Motor neuron (in vitro differentiated cells): ENCODE data around the gene ZBED2. TPM values are rescaled to one million over a fixed set of nuclear protein-coding genes. Genes with fewer than 3 reads are reported as not detected.
A peak's percentile ranks its signal among the peaks of the same experiment; 100 is the strongest.

Experiments
- ATAC-seq, 8 experiments: fragments of 200-7000 bp; cut with Tn5 transposase; replicated peaks in 6 of 8; 2 replicates each; pipeline ENCODE4 v1.8.0; 2021; ENCODE audit warnings: mild to moderate bottlenecking in 8 of 8, moderate library complexity in 8 of 8
- H3K27ac ChIP-seq, 2 donors: fragments of 250-450 bp; sonication (Bioruptor Pico); 2 replicates each; pipeline ENCODE4 v1.9.0; 2021; ENCODE audit warnings: antibody characterized with exemption in 2 of 2, mild to moderate bottlenecking in 2 of 2, moderate library complexity in 1 of 2
- H3K4me1 ChIP-seq, 2 donors: fragments of 250-450 bp; sonication (Bioruptor Pico); replicated peaks in 1 of 2; 2 replicates each; pipeline ENCODE4 v1.6.1; 2021; ENCODE audit warnings: antibody characterized with exemption in 2 of 2, mild to moderate bottlenecking in 2 of 2, moderate library complexity in 1 of 2
- H3K4me3 ChIP-seq, 5 donors: fragments of 250-450 bp; sonication (Bioruptor Pico); 2 replicates each; pipeline ENCODE4 v1.9.0; 2021; ENCODE audit warnings: antibody characterized with exemption in 5 of 5, mild to moderate bottlenecking in 5 of 5, moderate library complexity in 4 of 5
- WGBS, 10 experiments: fragments of 450-650 bp; shearing (Covaris generic); methylation state at CpG; one replicate each; pipeline ENCODE4 v1.0.0; 2022; 5-methylcytosine and 5-hydroxymethylcytosine counted together
- in situ Hi-C, 9 experiments: fragments of 400-800 bp; cut with MboI; loops; one replicate each; pipeline ENCODE4 v1.15.0; 2021; ENCODE audit warnings: low sequenced_read_pairs in 9 of 9, low pct_unique_long_range_greater_than_20kb in 2 of 9; ENCODE audit not compliant: unreplicated experiment in 9 of 9
- total RNA-seq, 8 experiments: library from RNA; unstranded; fragments of 300-600 nt; gene quantifications; 2 replicates each; pipeline versions ENCODE4 v1.2.3 to v1.2.4, GENCODE V29; 2022

Gene ZBED2
- total RNA-seq, 8 experiments from 2014 or later = 0.13 to 0.24 (median 0.19) TPM; not detected in 4

- no peak for ATAC-seq
- Histone ChIP-seq H3K27ac (no peak overlapping the region), H3K4me1 (no peaks in the 10 kb centered on the region), H3K4me3 (no peak overlapping the region)
- 0 to 100% (median 80%) methylated on average over 1 of the region's 1 CpG for WGBS, 10 experiments
- in situ Hi-C loops = loop anchor here in 2 of 9 experiments (25.0 kb wide), 2 partner anchors 89 to 264 kb away; partner anchors contain the start of gene PHLDB2 (in 1 of the 2)
These were observed 3.0 kb upstream of the ZBED2 start for GRCh38 chr3:111598139-111598538.

GRCh38 chr3:111596328-111596727, 1.2 kb upstream of the ZBED2 start:
- no peaks in the 10 kb centered on the region for H3K4me1 ChIP-seq
- no peak overlapping the region for H3K27ac ChIP-seq
- ATAC-seq = no peak
- in situ Hi-C loops = loop anchor here in 2 of 9 experiments (25.0 kb wide), 2 partner anchors 91 to 266 kb away; partner anchors contain the start of gene PHLDB2 (in 1 of the 2)
- no peak overlapping the region for H3K4me3 ChIP-seq
- 60 to 100% (median 88%) methylated on average over 2 to 4 of the region's 4 CpGs for WGBS, 10 experiments

- Histone ChIP-seq H3K4me3 (no peak overlapping the region), H3K27ac (no peak overlapping the region), H3K4me1 (no peaks in the 10 kb centered on the region)
- no peak for ATAC-seq
- 0% methylated on average over 1 of the region's 1 CpG; no CpG with 5 or more reads in 7 of the 10 experiments for WGBS, 10 experiments
- in situ Hi-C loops = loop anchor here in 2 of 9 experiments (25.0 kb wide), 2 partner anchors 93 to 268 kb away; partner anchors contain the start of gene PHLDB2 (in 1 of the 2)
These were observed 365 bp downstream of the ZBED2 start for GRCh38 chr3:111594781-111595180.

GRCh38 chr3:111594205-111594604, 941 bp downstream of the ZBED2 start:
- H3K4me3 ChIP-seq = no peak overlapping the region
- no peak overlapping the region for H3K27ac ChIP-seq
- no peaks in the 10 kb centered on the region for H3K4me1 ChIP-seq
- in situ Hi-C loops = loop anchor here in 2 of 9 experiments (25.0 kb wide), 2 partner anchors 93 to 268 kb away; partner anchors contain the start of gene PHLDB2 (in 1 of the 2)
- WGBS, 10 experiments = 13 to 100% (median 63%) methylated on average over 1 to 2 of the region's 2 CpGs; no CpG with 5 or more reads in 2 of the 10 experiments
- peak in 2 of 8 experiments; percentile 62 to 71 for ATAC-seq

DNA sequence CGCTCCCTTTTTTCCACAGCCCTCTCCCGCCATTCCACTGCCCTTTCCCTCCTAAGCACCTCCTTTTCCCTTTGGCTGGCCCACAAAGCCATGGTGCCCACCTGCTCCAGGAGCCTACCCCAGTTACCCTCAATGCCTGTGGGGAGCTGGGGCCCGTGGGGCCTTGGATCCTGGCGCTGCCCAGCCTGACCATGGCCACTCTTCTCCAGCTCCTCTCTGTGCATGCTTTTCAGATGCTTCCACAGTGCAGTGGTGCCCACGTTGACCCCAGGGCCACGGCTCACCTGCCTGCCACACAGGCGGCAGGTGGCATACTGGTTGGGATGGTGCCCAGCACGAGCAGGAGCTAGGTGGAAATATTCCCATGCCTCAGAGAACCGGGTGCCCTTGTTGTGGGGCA, 1.5 kb downstream of the ZBED2 start:
- no peak overlapping the region for H3K4me3 ChIP-seq
- no peaks in the 10 kb centered on the region for H3K4me1 ChIP-seq

GRCh38 chr3:111592936-111593335, 2.2 kb downstream of the ZBED2 start:
- H3K27ac ChIP-seq = no peak overlapping the region
- in situ Hi-C loops = loop anchor here in 2 of 9 experiments (25.0 kb wide), 2 partner anchors 94 to 269 kb away; partner anchors contain the start of gene PHLDB2 (in 1 of the 2)
- 33 to 100% (median 81%) methylated on average over 1 to 5 of the region's 5 CpGs; no CpG with 5 or more reads in 4 of the 10 experiments for WGBS, 10 experiments
- H3K4me3 ChIP-seq = no peak overlapping the region
- H3K4me1 ChIP-seq = no peaks in the 10 kb centered on the region
- ATAC-seq = no peak

More for the DNA sequence above, 1.5 kb downstream of the ZBED2 start:
- in situ Hi-C loops = loop anchor here in 2 of 9 experiments (25.0 kb wide), 2 partner anchors 94 to 269 kb away; partner anchors contain the start of gene PHLDB2 (in 1 of the 2)
- H3K27ac ChIP-seq = no peak overlapping the region
- ATAC-seq = no peak
- WGBS, 10 experiments = 40 to 100% (median 60%) methylated on average over 1 to 3 of the region's 9 CpGs; no CpG with 5 or more reads in 5 of the 10 experiments

DNA sequence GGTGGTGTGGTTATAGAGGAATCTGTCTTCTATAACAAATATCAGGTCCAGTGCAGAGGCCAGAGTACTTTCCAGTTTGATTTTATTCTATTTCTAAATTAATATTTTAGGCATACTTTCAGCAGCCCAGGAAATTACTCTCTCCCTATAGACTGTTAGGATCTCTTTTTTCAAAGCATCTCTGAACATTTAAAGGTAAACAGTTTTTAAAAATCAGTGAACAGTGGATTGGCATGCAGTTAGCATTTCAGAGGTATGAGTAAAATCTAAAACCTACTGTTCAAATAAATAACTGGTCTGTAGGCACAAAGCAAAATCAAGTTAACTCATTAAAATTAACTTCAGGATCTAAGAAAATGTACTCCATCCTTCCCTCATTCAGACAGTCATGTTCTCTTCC, 3.0 kb downstream of the ZBED2 start:
- H3K4me3 ChIP-seq = no peak overlapping the region
- no peaks in the 10 kb centered on the region for H3K4me1 ChIP-seq
- no peak overlapping the region for H3K27ac ChIP-seq
- in situ Hi-C loops = loop anchor here in 2 of 9 experiments (25.0 kb wide), 2 partner anchors 95 to 270 kb away; partner anchors contain the start of gene PHLDB2 (in 1 of the 2)
- no peak for ATAC-seq

DNA sequence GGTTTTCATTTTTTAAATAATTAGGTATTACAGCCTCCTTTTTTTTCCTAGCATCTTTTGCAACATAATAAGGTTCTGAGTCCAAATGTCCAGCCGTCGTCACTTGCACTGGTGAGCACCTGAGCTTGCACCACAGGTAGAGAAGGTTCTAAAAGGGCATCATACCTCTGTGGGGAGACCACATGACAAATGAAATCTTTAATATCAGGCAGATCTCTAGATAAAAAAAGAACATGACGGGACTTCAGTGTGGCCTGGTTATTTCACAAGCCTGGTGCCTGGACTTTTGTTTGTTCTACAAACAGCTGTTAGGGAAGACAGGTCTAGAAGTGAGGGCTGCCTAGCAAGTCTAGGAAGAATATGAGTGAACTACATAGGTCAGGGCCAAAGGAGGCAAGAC, 3.6 kb downstream of the ZBED2 start:
- H3K4me1 ChIP-seq = no peaks in the 10 kb centered on the region
- in situ Hi-C loops = loop anchor here in 2 of 9 experiments (25.0 kb wide), 2 partner anchors 96 to 271 kb away; partner anchors contain the start of gene PHLDB2 (in 1 of the 2)
- no peak for ATAC-seq
- no peak overlapping the region for H3K4me3 ChIP-seq
- no peak overlapping the region for H3K27ac ChIP-seq
- WGBS, 10 experiments = 53 to 100% (median 93%) methylated on average over 2 to 3 of the region's 3 CpGs; no CpG with 5 or more reads in 1 of the 10 experiments

GRCh38 chr3:111590143-111590491, 5.0 kb downstream of the ZBED2 start:
- Histone ChIP-seq H3K4me1 (no peaks in the 10 kb centered on the region), H3K4me3 (no peak overlapping the region), H3K27ac (no peak overlapping the region)
- in situ Hi-C loops = loop anchor here in 2 of 9 experiments (25.0 kb wide), 2 partner anchors 97 to 272 kb away; partner anchors contain the start of gene PHLDB2 (in 1 of the 2)
- 83 to 100% (median 100%) methylated on average over 1 of the region's 1 CpG; no CpG with 5 or more reads in 4 of the 10 experiments for WGBS, 10 experiments
- ATAC-seq = no peak

- 33 to 100% (median 62%) methylated on average over 1 to 2 of the region's 2 CpGs; no CpG with 5 or more reads in 1 of the 10 experiments for WGBS, 10 experiments
- in situ Hi-C loops = loop anchor here in 2 of 9 experiments (10.0 to 25.0 kb wide), 3 partner anchors 98 to 273 kb away; partner anchors contain the start of gene PHLDB2 (in 1 of the 2)
- H3K4me1 ChIP-seq = no peaks in the 10 kb centered on the region
- H3K4me3 ChIP-seq = no peak overlapping the region
- no peak overlapping the region for H3K27ac ChIP-seq
- ATAC-seq = peak in 6 of 8 experiments; percentile 23 to 90 (median 53)
These were observed 5.6 kb downstream of the ZBED2 start for GRCh38 chr3:111589303-111590142.

DNA sequence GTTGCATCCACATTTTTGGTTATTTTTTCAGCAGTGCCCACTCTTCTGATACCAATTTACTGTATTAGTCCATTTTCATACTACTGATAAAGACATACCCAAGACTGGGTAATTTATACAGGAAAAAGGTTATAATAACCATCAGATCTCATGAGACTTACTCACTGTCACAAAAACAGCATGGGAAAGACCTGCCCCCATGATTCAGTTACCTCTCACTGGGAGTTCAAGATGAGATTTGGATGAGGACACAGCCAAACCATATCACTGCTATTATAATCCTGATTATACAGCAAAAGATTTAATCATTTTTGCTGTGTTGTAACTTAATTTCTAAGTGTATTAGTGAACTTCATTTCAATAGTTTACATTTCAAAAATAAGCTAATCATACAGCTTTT, 6.6 kb downstream of the ZBED2 start:
- Histone ChIP-seq H3K27ac (no peak overlapping the region), H3K4me1 (no peaks in the 10 kb centered on the region), H3K4me3 (no peak overlapping the region)
- in situ Hi-C loops = loop anchor here in 2 of 9 experiments (10.0 to 25.0 kb wide), 3 partner anchors 99 to 274 kb away; partner anchors contain the start of gene PHLDB2 (in 1 of the 2)
- ATAC-seq = no peak

GRCh38 chr3:111585217-111585616, 9.9 kb downstream of the ZBED2 start:
- WGBS, 10 experiments = 10 to 83% (median 75%) methylated on average over 1 of the region's 1 CpG; no CpG with 5 or more reads in 5 of the 10 experiments
- Histone ChIP-seq H3K4me1 (no peaks in the 10 kb centered on the region), H3K27ac (no peak overlapping the region), H3K4me3 (no peak overlapping the region)
- in situ Hi-C loops = loop anchor here in 2 of 9 experiments (10.0 to 25.0 kb wide), 3 partner anchors 102 to 277 kb away; partner anchors contain the start of gene PHLDB2 (in 1 of the 2)
- ATAC-seq = no peak

- no peak overlapping the region for H3K27ac ChIP-seq
- no peak for ATAC-seq
- in situ Hi-C loops = loop anchor here in 2 of 9 experiments (10.0 to 25.0 kb wide), 3 partner anchors 103 to 278 kb away; partner anchors contain the start of gene PHLDB2 (in 1 of the 2)
- H3K4me1 ChIP-seq = no peaks in the 10 kb centered on the region
- H3K4me3 ChIP-seq = no peak overlapping the region
- WGBS, 10 experiments = 100% methylated on average over 1 of the region's 1 CpG; no CpG with 5 or more reads in 4 of the 10 experiments
These were observed 10.4 kb downstream of the ZBED2 start for GRCh38 chr3:111584744-111585143.
